SU-DHL-6 (cell line): ENCODE results near the gene RPS6KA2.

Experiments used
- CTCF ChIP-seq: fragments of 200-600 bp; sonication (generic); IDR thresholded peaks from one replicate; pipeline ENCODE4 v1.5.1; 2017; ENCODE audit warnings: antibody characterized with exemption, mild to moderate bottlenecking, low read length, moderate library complexity; ENCODE audit not compliant: insufficient read depth, poor library complexity, severe bottlenecking
- EZH2phosphoT487 ChIP-seq: fragments of 200-600 bp; sonication (generic), shearing (Covaris generic); conservative IDR thresholded peaks from 2 replicates; pipeline ENCODE4 v1.6.1; 2018; ENCODE audit warnings: mild to moderate bottlenecking, antibody characterized with exemption, low read length, moderate library complexity, mixed read lengths

- TF ChIP-seq CTCF = no peak
- no peak for TF ChIP-seq EZH2phosphoT487
These were observed 150.9 kb downstream of the RPS6KA2 start for GRCh38 chr6:166476061-166476591.
